ENCODE results near the gene OTUD1.

The OTUD1 gene

DNA sequence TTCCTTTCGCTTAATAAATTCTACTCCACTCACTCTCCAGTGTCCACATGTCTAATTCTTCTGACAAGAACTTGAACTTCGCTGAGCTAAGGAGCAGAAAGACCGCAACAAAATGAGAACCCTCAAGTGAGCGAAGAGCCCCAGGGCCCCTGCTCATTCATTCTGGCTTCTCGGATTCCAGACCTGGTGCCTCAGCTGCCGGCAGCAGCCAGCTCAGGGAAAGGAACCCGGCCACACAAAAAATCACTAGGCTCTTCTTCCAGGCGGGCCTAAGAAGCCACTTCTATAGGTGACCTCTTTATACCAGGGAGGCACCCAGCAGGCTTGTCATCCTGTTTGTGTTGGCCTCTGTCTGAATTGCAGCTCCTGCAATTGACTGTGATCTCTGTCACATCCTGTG lies 33.3 kb downstream of the OTUD1 start:
- H3K27me3 ChIP-seq (ENCODE audit: insufficient read depth, low read depth), result no peaks in the 10 kb centered on the region
- no peak overlapping the region for H3K9ac ChIP-seq

DNA sequence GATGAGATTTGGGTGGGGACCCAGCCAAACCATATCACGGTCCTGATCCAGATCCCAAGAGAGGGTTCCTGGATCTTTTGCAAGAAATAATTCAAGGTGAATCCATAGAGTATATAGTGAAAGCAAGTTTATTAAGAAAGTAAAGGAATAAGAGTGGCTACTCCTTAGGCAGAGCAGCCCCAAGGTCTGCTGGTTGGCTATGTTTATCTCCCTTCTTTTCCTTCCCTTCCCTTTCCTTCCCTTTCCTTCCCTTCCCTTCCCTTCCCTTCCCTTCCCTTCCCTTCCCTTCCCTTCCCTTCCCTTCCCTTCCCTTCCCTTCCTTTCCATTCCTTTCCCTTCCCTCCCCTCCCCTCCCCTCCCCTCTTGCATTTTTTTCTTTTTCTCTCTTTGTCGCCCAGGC lies 35.2 kb downstream of the OTUD1 start:
- no peak overlapping the region for H3K4me2 ChIP-seq
- TF ChIP-seq, protein P1, sequence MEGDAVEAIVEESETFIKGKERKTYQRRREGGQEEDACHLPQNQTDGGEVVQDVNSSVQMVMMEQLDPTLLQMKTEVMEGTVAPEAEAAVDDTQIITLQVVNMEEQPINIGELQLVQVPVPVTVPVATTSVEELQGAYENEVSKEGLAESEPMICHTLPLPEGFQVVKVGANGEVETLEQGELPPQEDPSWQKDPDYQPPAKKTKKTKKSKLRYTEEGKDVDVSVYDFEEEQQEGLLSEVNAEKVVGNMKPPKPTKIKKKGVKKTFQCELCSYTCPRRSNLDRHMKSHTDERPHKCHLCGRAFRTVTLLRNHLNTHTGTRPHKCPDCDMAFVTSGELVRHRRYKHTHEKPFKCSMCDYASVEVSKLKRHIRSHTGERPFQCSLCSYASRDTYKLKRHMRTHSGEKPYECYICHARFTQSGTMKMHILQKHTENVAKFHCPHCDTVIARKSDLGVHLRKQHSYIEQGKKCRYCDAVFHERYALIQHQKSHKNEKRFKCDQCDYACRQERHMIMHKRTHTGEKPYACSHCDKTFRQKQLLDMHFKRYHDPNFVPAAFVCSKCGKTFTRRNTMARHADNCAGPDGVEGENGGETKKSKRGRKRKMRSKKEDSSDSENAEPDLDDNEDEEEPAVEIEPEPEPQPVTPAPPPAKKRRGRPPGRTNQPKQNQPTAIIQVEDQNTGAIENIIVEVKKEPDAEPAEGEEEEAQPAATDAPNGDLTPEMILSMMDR (conservative IDR thresholded peaks at IDR 0.05; ENCODE audit: low read depth, low read length), result no peak
- no peaks in the 10 kb centered on the region; the same call in 1 of the 2 replicates for H3K36me3 ChIP-seq (ENCODE audit: insufficient read depth)
- H3K79me2 ChIP-seq (ENCODE audit: insufficient read depth, low read depth), result no peaks in the 10 kb centered on the region
- no peaks in the 10 kb centered on the region for H4K20me1 ChIP-seq (ENCODE audit: insufficient read depth)
- no peak overlapping the region for H3K27ac ChIP-seq
- no peak overlapping the region for H2AFZ ChIP-seq (ENCODE audit: low read depth)
- no peaks in the 10 kb centered on the region for H3K27me3 ChIP-seq (ENCODE audit: insufficient read depth, low read depth)
- H3K4me1 ChIP-seq (ENCODE audit: low read depth, poor library complexity, severe bottlenecking), result no peaks in the 10 kb centered on the region
- no peak overlapping the region for H3K9ac ChIP-seq
- no peak overlapping the region for H3K4me3 ChIP-seq (IDR thresholded peaks at IDR 0.05; ENCODE audit: insufficient read depth, low read depth, low read length)

More for the DNA sequence above, 33.3 kb downstream of the OTUD1 start:
- Histone ChIP-seq H3K27ac (no peak overlapping the region), H4K20me1 (ENCODE audit: insufficient read depth) (no peaks in the 10 kb centered on the region), H3K4me3 (IDR thresholded peaks at IDR 0.05; ENCODE audit: insufficient read depth, low read depth, low read length) (no peak overlapping the region), H3K36me3 (ENCODE audit: insufficient read depth) (no peaks in the 10 kb centered on the region), H3K4me2 (no peak overlapping the region), H2AFZ (ENCODE audit: low read depth) (no peak overlapping the region), H3K4me1 (ENCODE audit: low read depth, poor library complexity, severe bottlenecking) (no peaks in the 10 kb centered on the region), H3K79me2 (ENCODE audit: insufficient read depth, low read depth) (no peaks in the 10 kb centered on the region)
- TF ChIP-seq, protein P1 (conservative IDR thresholded peaks at IDR 0.05; ENCODE audit: low read depth, low read length), result no peak

DNA sequence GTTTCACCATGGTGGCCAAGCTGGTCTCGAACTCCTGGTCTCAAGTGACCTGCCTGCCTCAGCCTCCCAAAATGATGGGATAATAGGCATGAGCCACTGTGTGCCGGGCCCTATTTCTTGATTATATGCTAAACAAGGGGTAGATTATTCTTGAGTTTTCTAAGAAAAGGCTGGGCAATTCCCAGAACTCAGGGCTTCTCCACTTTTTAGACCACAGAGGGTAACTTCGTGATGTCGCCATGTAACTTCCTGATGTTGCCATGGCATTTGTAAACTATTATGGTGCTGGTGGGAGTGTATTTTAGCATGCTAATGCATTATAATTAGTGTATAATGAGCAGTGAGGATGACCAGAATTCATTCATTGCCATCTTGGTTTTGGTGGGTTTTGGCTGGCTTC lies 35.8 kb downstream of the OTUD1 start:
- H3K36me3 ChIP-seq (ENCODE audit: insufficient read depth), result no peaks in the 10 kb centered on the region; the same call in 1 of the 2 replicates
- TF ChIP-seq, protein P1 (conservative IDR thresholded peaks at IDR 0.05; ENCODE audit: low read depth, low read length), result no peak
- H3K4me1 ChIP-seq (ENCODE audit: low read depth, poor library complexity, severe bottlenecking), result no peaks in the 10 kb centered on the region
- H2AFZ ChIP-seq (ENCODE audit: low read depth), result no peak overlapping the region
- no peak overlapping the region for H3K9ac ChIP-seq
- no peaks in the 10 kb centered on the region for H3K79me2 ChIP-seq (ENCODE audit: insufficient read depth, low read depth)
- no peaks in the 10 kb centered on the region for H3K27me3 ChIP-seq (ENCODE audit: insufficient read depth, low read depth)
- no peak overlapping the region for H3K4me3 ChIP-seq (IDR thresholded peaks at IDR 0.05; ENCODE audit: insufficient read depth, low read depth, low read length)
- H3K27ac ChIP-seq, result no peak overlapping the region
- H3K4me2 ChIP-seq, result no peak overlapping the region
- H4K20me1 ChIP-seq (ENCODE audit: insufficient read depth), result no peaks in the 10 kb centered on the region

- Histone ChIP-seq H2AFZ (ENCODE audit: low read depth) (no peak overlapping the region), H3K36me3 (ENCODE audit: insufficient read depth) (no peaks in the 10 kb centered on the region; the same call in 1 of the 2 replicates), H3K4me2 (no peak overlapping the region), H3K4me1 (ENCODE audit: low read depth, poor library complexity, severe bottlenecking) (no peaks in the 10 kb centered on the region), H3K4me3 (IDR thresholded peaks at IDR 0.05; ENCODE audit: insufficient read depth, low read depth, low read length) (no peak overlapping the region), H4K20me1 (ENCODE audit: insufficient read depth) (no peaks in the 10 kb centered on the region), H3K79me2 (ENCODE audit: insufficient read depth, low read depth) (no peaks in the 10 kb centered on the region), H3K9ac (no peak overlapping the region), H3K27ac (no peak overlapping the region), H3K27me3 (ENCODE audit: insufficient read depth, low read depth) (no peaks in the 10 kb centered on the region)
- TF ChIP-seq, protein P1 (conservative IDR thresholded peaks at IDR 0.05; ENCODE audit: low read depth, low read length), result no peak
Measured at GRCh38 chr10:23478570-23478969, 39.7 kb downstream of the OTUD1 start.

All from KMS-11 (cell line).